ENCODE results near the gene ARL16. TPM values are rescaled to one million over a fixed set of nuclear protein-coding genes. Genes with fewer than 3 reads are reported as not detected.
A peak's percentile ranks its signal among the peaks of the same experiment; 100 is the strongest.

Gene ARL16
- polyA plus RNA-seq, 1 of the 3 experiments (the other 2 are of a cell fraction): 148 TPM

DNA sequence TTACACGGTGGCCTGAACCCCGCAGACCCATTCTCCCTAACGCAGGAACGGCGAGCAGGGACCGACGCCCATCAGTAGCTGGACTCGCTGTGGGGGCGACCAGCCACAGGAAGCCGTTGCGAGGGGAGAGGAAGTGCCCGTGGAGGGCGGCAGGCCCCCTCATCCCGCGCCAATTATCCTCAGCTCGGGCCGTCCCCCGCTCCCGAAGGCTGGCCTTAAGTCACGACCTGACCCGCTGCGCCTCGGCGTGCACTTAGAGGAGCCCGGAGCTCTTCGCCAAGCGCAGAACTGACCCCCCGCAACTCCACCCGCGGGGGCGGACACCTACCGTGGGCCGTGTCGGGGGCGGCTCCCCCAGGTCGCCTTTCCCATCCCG is 401 bp downstream of the ARL16 start:
- H3K79me2 ChIP-seq (ENCODE audit: insufficient read depth): peaks cover 94% of the 10 kb centered on the region
- H3K4me2 ChIP-seq: peak overlapping the region; percentile 96
- peaks cover 12% of the 10 kb centered on the region for H3F3A ChIP-seq (replicated peaks; ENCODE audit: insufficient read depth)
- H3K9ac ChIP-seq: peak overlapping the region; percentile 96
- peak overlapping the region; percentile 94 to 99 for H3K4me3 ChIP-seq (ENCODE audit: low read depth in 2 of 2, low read length in 1 of 2)
- no peaks in the 10 kb centered on the region for H3K27me3 ChIP-seq (ENCODE audit: insufficient read depth)
- ChIA-PET CTCF (interaction anchor here (0.8 to 2.4 kb wide), 11 partner anchors 10 to 338 kb away, joined by 3 to 12 read pairs (median 3); partner anchors contain the start of gene MRPL12), POLR2A (interaction anchor here (0.6 to 2.8 kb wide), 13 partner anchors 8 to 188 kb away, joined by 3 to 33 read pairs (median 5); partner anchors contain the start of genes ARHGDIA, CCDC137, MCRIP1 and MRPL12)
- peak overlapping the region; percentile 76 to 82 for H3K27ac ChIP-seq (ENCODE audit: low read depth in 2 of 2, low read length in 1 of 2)
- no peak for DNase-seq
- peaks cover 38% of the 10 kb centered on the region for H4K20me1 ChIP-seq (ENCODE audit: insufficient read depth)
- WGBS (ENCODE audit: low lambda C conversion rate): 11% methylated on average over 6 of the region's 37 CpGs
- H3K4me1 ChIP-seq (ENCODE audit: control insufficient read depth in 1 of 2, insufficient read depth in 2 of 2, low read depth in 1 of 2, low read length in 1 of 2): peaks cover 19 to 21% of the 10 kb centered on the region in 2 experiments; a peak in 3 of 4 replicates
- H3K9me3 ChIP-seq: no peaks in the 10 kb centered on the region
- TF ChIP-seq FOXJ3 (CRISPR knock-in tag; IDR thresholded peaks at IDR 0.05) (0 out of 2 replicates have a peak, but pooled peaks have one; percentile 15), NFIC (IDR thresholded peaks at IDR 0.05; ENCODE audit: borderline replicate concordance) (no peak)
- peak overlapping the region; percentile 48; the same call in 1 of the 2 replicates for H2AFZ ChIP-seq (ENCODE audit: low read depth)
- H3K9me2 ChIP-seq: no peaks in the 10 kb centered on the region
- peaks cover 39 to 47% of the 10 kb centered on the region in 2 experiments for H3K36me3 ChIP-seq (replicated peaks in 1 of 2; ENCODE audit: control insufficient read depth in 1 of 2, insufficient read depth in 2 of 2, low read length in 1 of 2)

DNA sequence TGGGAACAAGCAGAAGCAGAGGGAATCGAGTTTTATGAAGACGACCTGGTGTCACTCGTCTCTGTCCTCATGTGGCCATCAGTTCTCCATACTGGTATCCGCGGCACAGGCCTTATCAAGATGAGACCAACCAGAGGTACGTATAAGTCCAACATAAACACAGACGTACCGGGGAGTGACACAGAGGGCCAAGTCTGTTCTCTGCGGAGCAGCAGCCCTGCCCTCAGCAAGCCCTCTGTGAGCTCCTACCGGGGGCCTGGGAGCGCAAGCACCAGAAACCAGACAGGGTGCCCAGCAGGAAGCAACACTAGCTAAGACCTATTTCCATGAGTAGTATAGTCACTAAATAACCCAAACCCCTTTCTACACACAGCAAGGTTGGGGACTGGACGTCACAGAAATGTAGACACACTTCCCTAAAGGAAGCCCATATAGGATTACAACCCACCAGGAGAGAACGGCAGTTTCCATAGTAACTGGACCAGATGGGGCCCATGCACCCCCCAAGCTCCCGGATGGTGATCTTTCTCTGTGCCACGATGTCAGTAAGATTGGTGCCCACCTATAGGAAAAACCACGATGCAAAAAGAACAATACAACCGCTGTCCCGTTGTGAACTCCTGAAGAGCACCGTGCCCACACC is 911 bp downstream of the ARL16 start:
- H3K9me2 ChIP-seq: no peaks in the 10 kb centered on the region
- no peaks in the 10 kb centered on the region for H3K27me3 ChIP-seq (ENCODE audit: insufficient read depth)
- 22% methylated on average over 19 of the region's 19 CpGs for WGBS (ENCODE audit: low lambda C conversion rate)
- H4K20me1 ChIP-seq (ENCODE audit: insufficient read depth): peaks cover 33% of the 10 kb centered on the region
- H3K36me3 ChIP-seq (replicated peaks in 1 of 2; ENCODE audit: control insufficient read depth in 1 of 2, insufficient read depth in 2 of 2, low read length in 1 of 2): peaks cover 33 to 42% of the 10 kb centered on the region in 2 experiments
- H3K9ac ChIP-seq: peak overlapping the region; percentile 96
- DNase-seq: peak; percentile 50
- ChIA-PET CTCF (interaction anchor here (1.1 to 2.4 kb wide), 6 partner anchors 11 to 277 kb away, joined by 3 to 12 read pairs (median 4); partner anchors contain the start of gene MRPL12), POLR2A (interaction anchor here (0.8 to 2.8 kb wide), 10 partner anchors 10 to 188 kb away, joined by 3 to 33 read pairs (median 6); partner anchors contain the start of genes ARHGDIA, MCRIP1 and MRPL12)
- peak overlapping the region; percentile 96 for H3K4me2 ChIP-seq
- peaks cover 91% of the 10 kb centered on the region for H3K79me2 ChIP-seq (ENCODE audit: insufficient read depth)
- H3K9me3 ChIP-seq: no peaks in the 10 kb centered on the region
- H2AFZ ChIP-seq (ENCODE audit: low read depth): peak overlapping the region; percentile 48; the same call in 1 of the 2 replicates
- peak overlapping the region; percentile 76 to 82; a peak in 3 of 4 replicates for H3K27ac ChIP-seq (ENCODE audit: low read depth in 2 of 2, low read length in 1 of 2)
- peaks cover 17% of the 10 kb centered on the region for H3F3A ChIP-seq (replicated peaks; ENCODE audit: insufficient read depth)
- peaks cover 19 to 21% of the 10 kb centered on the region in 2 experiments; a peak in 3 of 4 replicates for H3K4me1 ChIP-seq (ENCODE audit: control insufficient read depth in 1 of 2, insufficient read depth in 2 of 2, low read depth in 1 of 2, low read length in 1 of 2)
- no peak for TF ChIP-seq FOSL2 (IDR thresholded peaks at IDR 0.05; ENCODE audit: borderline replicate concordance, low read depth)
- H3K4me3 ChIP-seq (ENCODE audit: low read depth in 2 of 2, low read length in 1 of 2): peak overlapping the region; percentile 94 to 99

DNA sequence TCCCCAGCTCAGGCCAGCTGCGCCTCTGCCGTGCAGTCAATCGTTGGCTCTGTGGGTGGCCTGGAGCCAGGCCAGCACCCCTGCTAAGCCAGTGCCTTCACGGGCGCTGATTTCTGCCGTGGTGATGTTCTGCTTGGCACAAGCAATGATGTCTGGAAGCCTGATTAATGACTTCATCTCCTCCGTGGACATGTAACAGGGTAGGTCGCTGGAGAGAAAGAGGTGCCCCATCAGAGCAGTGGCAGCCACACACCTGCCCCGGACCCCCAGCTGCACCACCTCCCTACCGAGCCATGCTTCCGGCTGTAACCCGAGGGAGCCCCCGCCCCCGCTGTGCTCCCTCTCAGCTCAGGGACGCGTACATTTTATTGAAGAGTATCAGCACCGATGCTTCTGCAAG is 1.9 kb downstream of the ARL16 start:
- Histone ChIP-seq H3K9me3 (no peaks in the 10 kb centered on the region), H4K20me1 (ENCODE audit: insufficient read depth) (peaks cover 23% of the 10 kb centered on the region), H3K27ac (ENCODE audit: low read depth in 2 of 2, low read length in 1 of 2) (no peak overlapping the region; a peak in 1 of 4 replicates), H3K27me3 (ENCODE audit: insufficient read depth) (no peaks in the 10 kb centered on the region), H2AFZ (ENCODE audit: low read depth) (no peak overlapping the region), H3K4me3 (ENCODE audit: low read depth in 2 of 2, low read length in 1 of 2) (no peak overlapping the region), H3K4me1 (ENCODE audit: control insufficient read depth in 1 of 2, insufficient read depth in 2 of 2, low read depth in 1 of 2, low read length in 1 of 2) (peaks cover 19 to 21% of the 10 kb centered on the region in 2 experiments; a peak in 3 of 4 replicates), H3F3A (replicated peaks; ENCODE audit: insufficient read depth) (peaks cover 21% of the 10 kb centered on the region), H3K4me2 (peak overlapping the region; percentile 96; the same call in 1 of the 2 replicates), H3K9me2 (no peaks in the 10 kb centered on the region), H3K36me3 (replicated peaks in 1 of 2; ENCODE audit: control insufficient read depth in 1 of 2, insufficient read depth in 2 of 2, low read length in 1 of 2) (peaks cover 23 to 32% of the 10 kb centered on the region in 2 experiments), H3K79me2 (ENCODE audit: insufficient read depth) (peaks cover 91% of the 10 kb centered on the region), H3K9ac (no peak overlapping the region)
- ChIA-PET CTCF (interaction anchor here (0.8 to 1.2 kb wide), 2 partner anchors 10 to 16 kb away, joined by 3 to 5 read pairs; no protein-coding TSS in a partner anchor), POLR2A (interaction anchor here (1.0 kb wide), 1 partner anchor 11 kb away, joined by 5 read pairs; no protein-coding TSS in a partner anchor)
- no peak for DNase-seq
- WGBS (ENCODE audit: low lambda C conversion rate): 73% methylated on average over 17 of the region's 17 CpGs
- TF ChIP-seq, protein P1, sequence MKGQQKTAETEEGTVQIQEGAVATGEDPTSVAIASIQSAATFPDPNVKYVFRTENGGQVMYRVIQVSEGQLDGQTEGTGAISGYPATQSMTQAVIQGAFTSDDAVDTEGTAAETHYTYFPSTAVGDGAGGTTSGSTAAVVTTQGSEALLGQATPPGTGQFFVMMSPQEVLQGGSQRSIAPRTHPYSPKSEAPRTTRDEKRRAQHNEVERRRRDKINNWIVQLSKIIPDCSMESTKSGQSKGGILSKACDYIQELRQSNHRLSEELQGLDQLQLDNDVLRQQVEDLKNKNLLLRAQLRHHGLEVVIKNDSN (IDR thresholded peaks at IDR 0.05; ENCODE audit: borderline replicate concordance, low read depth): no peak
- no peak for TF ChIP-seq RXRA (IDR thresholded peaks at IDR 0.05; ENCODE audit: borderline replicate concordance, low read depth)
- no peak for TF ChIP-seq ELF1 (IDR thresholded peaks at IDR 0.05)
- no peak for TF ChIP-seq TEAD4 (IDR thresholded peaks at IDR 0.05; ENCODE audit: borderline replicate concordance, insufficient read depth)
- TF ChIP-seq CHD2 (IDR thresholded peaks at IDR 0.05; ENCODE audit: low read length, partially characterized antibody): no peak
- TF ChIP-seq SMC3 (IDR thresholded peaks at IDR 0.05; ENCODE audit: low read depth, low read length): no peak
- TF ChIP-seq MEF2A (IDR thresholded peaks at IDR 0.05; ENCODE audit: borderline replicate concordance, low read depth): no peak
- TF ChIP-seq TAF1 (IDR thresholded peaks at IDR 0.05; ENCODE audit: borderline replicate concordance, low read depth, low read length): no peak
- no peak for TF ChIP-seq FOXJ3 (CRISPR knock-in tag; IDR thresholded peaks at IDR 0.05)
- TF ChIP-seq, protein P2, sequence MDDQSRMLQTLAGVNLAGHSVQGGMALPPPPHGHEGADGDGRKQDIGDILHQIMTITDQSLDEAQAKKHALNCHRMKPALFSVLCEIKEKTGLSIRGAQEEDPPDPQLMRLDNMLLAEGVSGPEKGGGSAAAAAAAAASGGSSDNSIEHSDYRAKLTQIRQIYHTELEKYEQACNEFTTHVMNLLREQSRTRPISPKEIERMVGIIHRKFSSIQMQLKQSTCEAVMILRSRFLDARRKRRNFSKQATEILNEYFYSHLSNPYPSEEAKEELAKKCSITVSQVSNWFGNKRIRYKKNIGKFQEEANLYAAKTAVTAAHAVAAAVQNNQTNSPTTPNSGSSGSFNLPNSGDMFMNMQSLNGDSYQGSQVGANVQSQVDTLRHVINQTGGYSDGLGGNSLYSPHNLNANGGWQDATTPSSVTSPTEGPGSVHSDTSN (IDR thresholded peaks at IDR 0.05): no peak
